H1 (cell line): Measurements from ENCODE around the gene TMEM79. TPM values are rescaled to one million over a fixed set of nuclear protein-coding genes. Genes with fewer than 3 reads are reported as not detected.

Experiments used
- CTCF ChIA-PET: fragments of 300-600 bp; sonication (Branson Sonifier 250); formaldehyde crosslinking; loops from one replicate; lab custom pipeline; 2021; ENCODE audit not compliant: partially characterized antibody; lab: Charles Lee
- POLR2A ChIA-PET: fragments of 300-600 bp; sonication (Branson Sonifier 250); formaldehyde crosslinking; loops from one replicate; lab custom pipeline; 2021; ENCODE audit warnings: inconsistent platforms; ENCODE audit not compliant: partially characterized antibody; lab: Charles Lee
- DNase-seq, 2 experiments: peaks; one replicate each; pipeline versions ENCODE4 v3.0.0 to v3.0.0-alpha.2; 2010 to 2022; ENCODE audit warnings: low spot score in 2 of 2, low read depth in 1 of 2, mixed read lengths in 1 of 2
- FAIRE-seq: peaks from 2 replicates; lab custom pipeline; 2011; peaks lifted over from hg19 to GRCh38; lab: Jason Lieb, UNC
- H2AFZ ChIP-seq: 2 replicates; pipeline ENCODE4 v1.8.1; 2012; ENCODE audit warnings: low read length, inconsistent platforms
- H2AK5ac ChIP-seq: 2 replicates; pipeline ENCODE4 v1.6.1; 2013; ENCODE audit warnings: low read depth, low read length
- H2BK120ac ChIP-seq: replicated peaks from 2 replicates; pipeline ENCODE3; 2013; ENCODE audit warnings: low read depth, low read length, inconsistent platforms
- H2BK12ac ChIP-seq: 2 replicates; pipeline ENCODE4 v1.6.1; 2013; ENCODE audit warnings: low read depth, low read length
- H2BK15ac ChIP-seq: 2 replicates; pipeline ENCODE4 v1.6.1; 2013; ENCODE audit warnings: low read length
- H2BK20ac ChIP-seq: 2 replicates; pipeline ENCODE4 v1.6.1; 2013; ENCODE audit warnings: low read length
- H2BK5ac ChIP-seq: 2 replicates; pipeline ENCODE4 v1.6.1; 2013; ENCODE audit warnings: low read depth, low read length
- H3K14ac ChIP-seq: 2 replicates; pipeline ENCODE4 v1.6.1; 2013; ENCODE audit warnings: inconsistent platforms; ENCODE audit not compliant: insufficient read length
- H3K18ac ChIP-seq: 2 replicates; pipeline ENCODE4 v1.6.1; 2013; ENCODE audit warnings: low read length; ENCODE audit errors: extremely low read depth
- H3K23ac ChIP-seq: 2 replicates; pipeline ENCODE4 v1.6.1; 2013; ENCODE audit warnings: inconsistent platforms; ENCODE audit not compliant: insufficient read length
- H3K23me2 ChIP-seq: 2 replicates; pipeline ENCODE4 v1.6.1; 2013; ENCODE audit warnings: low read depth, low read length
- H3K27ac ChIP-seq: 2 replicates; pipeline ENCODE4 v1.6.1; 2011; ENCODE audit warnings: low read depth, low read length, inconsistent platforms
- H3K27me3 ChIP-seq, 4 experiments: replicated peaks in 1 of 4; 1 replicate in 1 of 4; 2 replicates in 3 of 4; pipeline versions ENCODE4 v1.6.1 to v1.8.1; 2011 to 2013; ENCODE audit warnings: low read length in 3 of 4, mild to moderate bottlenecking in 3 of 4, inconsistent platforms in 2 of 4, mixed read lengths in 2 of 4, moderate library complexity in 1 of 4; ENCODE audit not compliant: control insufficient read depth in 3 of 4, insufficient read depth in 3 of 4; ENCODE audit errors: extremely low read depth in 1 of 4
- H3K36me3 ChIP-seq, 4 experiments: 2 replicates each; pipeline versions ENCODE4 v1.6.1 to v1.8.1; 2011 to 2013; ENCODE audit warnings: mild to moderate bottlenecking in 4 of 4, low read length in 3 of 4, moderate library complexity in 2 of 4, control low read depth in 1 of 4, inconsistent platforms in 1 of 4; ENCODE audit not compliant: insufficient read depth in 4 of 4, control insufficient read depth in 2 of 4
- H3K4ac ChIP-seq: replicated peaks from 2 replicates; pipeline ENCODE3; 2013; ENCODE audit warnings: low read length, low read depth, mixed read lengths, inconsistent platforms; ENCODE audit not compliant: insufficient read length
- H3K4me1 ChIP-seq, 4 experiments: replicated peaks in 1 of 4; 1 replicate in 1 of 4; 2 replicates in 3 of 4; pipeline versions ENCODE4 v1.6.1 to v1.8.1; 2011 to 2013; ENCODE audit warnings: low read length in 3 of 4, inconsistent platforms in 2 of 4, mixed read lengths in 1 of 4; ENCODE audit not compliant: insufficient read depth in 4 of 4, control insufficient read depth in 3 of 4
- H3K4me2 ChIP-seq, 2 experiments: 2 replicates each; pipeline versions ENCODE4 v1.6.1 to v1.8.1; 2011 to 2013; ENCODE audit warnings: low read depth in 2 of 2, low read length in 2 of 2, control low read depth in 1 of 2, inconsistent platforms in 1 of 2, mild to moderate bottlenecking in 1 of 2; ENCODE audit not compliant: insufficient read depth in 1 of 2
- H3K4me3 ChIP-seq, 4 experiments: fragments of 200-600, 300-600 bp in 1 of 4; sonication (generic), shearing (Covaris generic), sonication (Bioruptor Twin) in 1 of 4; 2 replicates each; pipeline versions ENCODE4 v1.5.1 to v1.8.1; 2011 to 2016; ENCODE audit warnings: low read length in 4 of 4, low read depth in 3 of 4, control low read depth in 2 of 4, inconsistent platforms in 2 of 4, mild to moderate bottlenecking in 2 of 4, mixed read lengths in 1 of 4, moderate library complexity in 1 of 4; ENCODE audit not compliant: insufficient read depth in 2 of 4; ENCODE audit errors: extremely low read depth in 1 of 4
- H3K56ac ChIP-seq: replicated peaks from 2 replicates; pipeline ENCODE3; 2013; ENCODE audit warnings: low read depth, mild to moderate bottlenecking, mixed read lengths, low read length, inconsistent platforms; ENCODE audit not compliant: insufficient read length
- H3K79me1 ChIP-seq: 2 replicates; pipeline ENCODE4 v1.6.1; 2013; ENCODE audit warnings: low read depth, low read length, control low read depth
- H3K79me2 ChIP-seq, 2 experiments: 2 replicates each; pipeline versions ENCODE4 v1.6.1 to v1.8.1; 2012 to 2013; ENCODE audit warnings: low read length in 2 of 2, mild to moderate bottlenecking in 2 of 2, inconsistent platforms in 1 of 2; ENCODE audit not compliant: insufficient read depth in 2 of 2, control insufficient read depth in 1 of 2
- H3K9ac ChIP-seq, 4 experiments: replicated peaks in 1 of 4; 1 replicate in 1 of 4; 2 replicates in 3 of 4; pipeline versions ENCODE4 v1.6.1 to v1.8.1; 2011 to 2013; ENCODE audit warnings: low read depth in 3 of 4, low read length in 3 of 4, control low read depth in 2 of 4, mild to moderate bottlenecking in 2 of 4, moderate library complexity in 2 of 4, inconsistent platforms in 1 of 4; ENCODE audit errors: extremely low read depth in 1 of 4
- H3K9me3 ChIP-seq, 2 experiments: 2 replicates each; pipeline versions ENCODE4 v1.6.1 to v1.8.1; 2012 to 2013; ENCODE audit warnings: mild to moderate bottlenecking in 2 of 2, moderate library complexity in 2 of 2, control low read depth in 1 of 2, inconsistent platforms in 1 of 2, low read depth in 1 of 2, low read length in 1 of 2, mixed read lengths in 1 of 2; ENCODE audit not compliant: insufficient read depth in 2 of 2
- H4K20me1 ChIP-seq, 2 experiments: replicated peaks in 1 of 2; 2 replicates each; pipeline versions ENCODE3 to v1.8.1; 2011 to 2013; ENCODE audit warnings: inconsistent platforms in 2 of 2, low read length in 2 of 2, mild to moderate bottlenecking in 1 of 2; ENCODE audit not compliant: insufficient read depth in 2 of 2, control insufficient read depth in 1 of 2
- H4K5ac ChIP-seq: 2 replicates; pipeline ENCODE4 v1.6.1; 2013; ENCODE audit warnings: low read length, low read depth, mixed read lengths, inconsistent platforms; ENCODE audit not compliant: insufficient read length
- H4K8ac ChIP-seq: 2 replicates; pipeline ENCODE4 v1.8.0; 2013; ENCODE audit warnings: mild to moderate bottlenecking, moderate library complexity, low read length, inconsistent platforms; ENCODE audit not compliant: insufficient read depth; ENCODE audit errors: extremely low read depth
- H4K91ac ChIP-seq: replicated peaks from 2 replicates; pipeline ENCODE3; 2013; ENCODE audit warnings: low read length, mixed read lengths, inconsistent platforms; ENCODE audit not compliant: insufficient read length
- CREB1 ChIP-seq: IDR thresholded peaks from 2 replicates; pipeline ENCODE4 v1.6.1; 2012; ENCODE audit warnings: inconsistent platforms
- KDM4A ChIP-seq: IDR thresholded peaks from one replicate; pipeline ENCODE4 v1.7.1; 2012; ENCODE audit warnings: low read depth, mild to moderate bottlenecking, moderate library complexity, low read length, inconsistent platforms; ENCODE audit not compliant: severe bottlenecking
- PHF8 ChIP-seq: fragments of 200-600 bp; sonication (generic); conservative IDR thresholded peaks from 2 replicates; pipeline ENCODE4 v1.7.1; 2012; ENCODE audit warnings: low read depth, mild to moderate bottlenecking, inconsistent platforms, low read length, moderate library complexity
- POLR2AphosphoS5 ChIP-seq: IDR thresholded peaks from 2 replicates; pipeline ENCODE4 v1.6.1; 2011; ENCODE audit warnings: low read depth, low read length
- POU5F1 ChIP-seq: IDR thresholded peaks from 2 replicates; pipeline ENCODE4 v1.6.1; 2011; ENCODE audit warnings: low read depth, mild to moderate bottlenecking, low read length, moderate library complexity
- RFX5 ChIP-seq: IDR thresholded peaks from 2 replicates; pipeline ENCODE4 v1.6.1; 2011; ENCODE audit warnings: low read depth, low read length, improper control_type of control experiment, borderline replicate concordance
- WGBS, 2 experiments: shearing (Covaris generic) in 1 of 2; methylation state at CpG; one replicate each; pipeline versions ENCODE4 v1.1.6 to v1.1.7; 2013 to 2015; ENCODE audit warnings: low lambda C conversion rate in 2 of 2, mixed read lengths in 2 of 2, inconsistent platforms in 1 of 2, low coverage in 1 of 2, missing lambda C conversion rate in 1 of 2; ENCODE audit not compliant: insufficient replicate concordance in 2 of 2, insufficient coverage in 1 of 2, insufficient read length in 1 of 2; ENCODE audit errors: extremely low coverage in 1 of 2, missing lambda C conversion rate in 1 of 2; 5-methylcytosine and 5-hydroxymethylcytosine counted together
- polyA plus RNA-seq, 7 experiments: library from polyadenylated mRNA; depleted of rRNA in 3 of 7; stranded (reverse) in 5 of 7; unstranded in 2 of 7; fragments of >200 nt in 5 of 7; fragments of 200-250 nt in 2 of 7; gene quantifications; 1 replicate in 5 of 7; 2 replicates in 1 of 7; 4 replicates in 1 of 7; pipeline versions ENCODE4 v1.2.1 to v1.2.3, GENCODE V29; 2011 to 2013; ENCODE audit warnings: missing spikeins in 2 of 7, mixed read lengths in 2 of 7
- total RNA-seq: library from RNA; stranded (reverse); fragmentation: NEBNext Ultra II Directional; extraction: Animal tissue kit (Norgen Biotek cat#: 25700); gene quantifications from 2 replicates; pipeline ENCODE4 v1.2.1, GENCODE V29; 2021
- TF ChIP-seq, protein P1 (sequence below): IDR thresholded peaks from 2 replicates; pipeline ENCODE4 v1.6.1; 2011; ENCODE audit warnings: low read length, improper control_type of control experiment
- TF ChIP-seq, protein P2 (sequence below): IDR thresholded peaks from 2 replicates; pipeline ENCODE4 v1.6.1; 2012; ENCODE audit warnings: low read length, inconsistent platforms

The TMEM79 gene
- total and polyA plus RNA-seq, 2 of the 8 experiments (the other 6 are each of a cell fraction or from before 2014, with no cell fraction given) = 2.1 to 2.3 TPM

DNA sequence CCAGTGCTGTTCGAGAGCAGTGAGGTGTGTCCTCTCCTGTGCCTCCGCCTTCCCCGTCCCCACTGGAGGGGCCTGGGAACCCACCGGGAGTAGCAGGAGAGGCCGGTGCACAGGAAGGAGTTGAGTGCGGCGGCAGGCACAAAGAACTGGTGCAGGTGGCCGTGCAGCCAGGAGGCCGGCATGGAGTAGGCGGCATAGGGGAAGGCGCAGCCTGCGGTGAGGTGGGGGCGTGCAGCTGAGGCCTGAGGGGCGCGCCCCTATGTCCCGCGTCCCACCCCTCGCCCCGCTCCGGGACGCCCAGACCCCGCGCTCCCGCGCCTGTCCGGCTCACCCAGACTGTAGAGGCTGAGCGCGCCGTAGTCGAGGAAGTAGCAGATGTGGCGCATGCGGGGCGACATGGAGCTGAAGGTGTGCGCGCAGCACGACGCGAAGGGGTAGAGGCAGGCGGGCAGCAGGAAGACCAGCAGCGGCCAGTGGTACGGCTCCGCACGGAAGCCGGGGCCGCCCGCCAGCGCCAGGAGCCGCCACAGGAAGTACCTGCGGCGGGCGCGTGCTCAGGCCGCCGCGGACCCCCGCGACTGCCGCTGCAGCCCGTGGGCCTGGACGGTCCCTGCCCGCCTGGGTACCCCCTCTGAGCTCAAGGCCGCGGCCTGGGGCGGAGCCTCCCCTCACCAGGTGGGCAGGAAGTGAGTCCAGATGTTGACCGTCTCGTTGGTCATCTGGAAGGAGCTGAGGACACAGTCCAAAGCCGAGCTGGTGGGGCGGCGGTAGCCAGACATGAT, 38.5 kb upstream of the TMEM79 start:
- H4K5ac ChIP-seq = no peak overlapping the region
- peak overlapping the region; percentile 79; the same call in 1 of the 2 replicates for H4K8ac ChIP-seq
- no peak overlapping the region for H2BK120ac ChIP-seq
- ChIA-PET CTCF (interaction anchor here (0.6 to 47.2 kb wide), 11 partner anchors 10 to 114 kb away, joined by 3 to 1265 read pairs (median 5); partner anchors contain the start of genes CCT3, SEMA4A and TSACC), POLR2A (interaction anchor here (1.0 to 11.8 kb wide), 23 partner anchors 11 to 278 kb away, joined by 3 to 102 read pairs (median 4); partner anchors contain the start of genes PMF1, SEMA4A, SLC25A44 and SMG5)
- peaks cover 5 to 17% (median 7%) of the 10 kb centered on the region in 4 experiments; a peak in 7 of 8 replicates for H3K36me3 ChIP-seq
- peak overlapping the region in 3 of 4 experiments; percentile 7 to 40 (median 10); a peak in 5 of 8 replicates for H3K4me3 ChIP-seq
- DNase-seq = peak in 1 of 2 experiments; percentile 54
- 0 out of 2 replicates have a peak overlapping the region, but pooled peaks have one; percentile 39 for H2AK5ac ChIP-seq
- peak overlapping the region; percentile 19 for H3K18ac ChIP-seq
- H3K4me2 ChIP-seq = peak overlapping the region; percentile 30 to 50
- no peaks in the 10 kb centered on the region for H3K79me2 ChIP-seq
- H3K14ac ChIP-seq = no peak overlapping the region
- no peaks in the 10 kb centered on the region for H3K27me3 ChIP-seq
- H2BK5ac ChIP-seq = no peak overlapping the region
- no peaks in the 10 kb centered on the region for H3K23me2 ChIP-seq
- no peak for FAIRE-seq
- no peak overlapping the region for H3K56ac ChIP-seq
- H3K9me3 ChIP-seq = no peaks in the 10 kb centered on the region
- H3K23ac ChIP-seq = no peak overlapping the region
- 61% methylated on average over 50 of the region's 69 CpGs; no CpG with 5 or more reads in 1 of the 2 experiments for WGBS, 2 experiments
- H2BK20ac ChIP-seq = no peak overlapping the region
- no peak overlapping the region for H4K91ac ChIP-seq
- no peak overlapping the region for H2AFZ ChIP-seq
- H4K20me1 ChIP-seq = peaks cover 2 to 11% of the 10 kb centered on the region in 2 experiments
- H2BK15ac ChIP-seq = peak overlapping the region; percentile 53; the same call in 1 of the 2 replicates
- H2BK12ac ChIP-seq = no peak overlapping the region
- no peak overlapping the region for H3K4ac ChIP-seq
- 0 out of 2 replicates have a peak, but pooled peaks cover 2% of the 10 kb centered on the region for H3K79me1 ChIP-seq
- no peak overlapping the region for H3K27ac ChIP-seq
- H3K4me1 ChIP-seq = peaks cover 0 to 16% (median 9%) of the 10 kb centered on the region in 4 experiments
- H3K9ac ChIP-seq = no peak overlapping the region
- TF ChIP-seq POLR2AphosphoS5 = peak; percentile 15
- no peak for TF ChIP-seq POU5F1
- TF ChIP-seq KDM4A = peak; percentile 35
- no peak for TF ChIP-seq RFX5
- TF ChIP-seq PHF8 = no peak
- TF ChIP-seq, protein P1, sequence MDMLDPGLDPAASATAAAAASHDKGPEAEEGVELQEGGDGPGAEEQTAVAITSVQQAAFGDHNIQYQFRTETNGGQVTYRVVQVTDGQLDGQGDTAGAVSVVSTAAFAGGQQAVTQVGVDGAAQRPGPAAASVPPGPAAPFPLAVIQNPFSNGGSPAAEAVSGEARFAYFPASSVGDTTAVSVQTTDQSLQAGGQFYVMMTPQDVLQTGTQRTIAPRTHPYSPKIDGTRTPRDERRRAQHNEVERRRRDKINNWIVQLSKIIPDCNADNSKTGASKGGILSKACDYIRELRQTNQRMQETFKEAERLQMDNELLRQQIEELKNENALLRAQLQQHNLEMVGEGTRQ = no peak
- TF ChIP-seq CREB1 = no peak
- TF ChIP-seq, protein P2, sequence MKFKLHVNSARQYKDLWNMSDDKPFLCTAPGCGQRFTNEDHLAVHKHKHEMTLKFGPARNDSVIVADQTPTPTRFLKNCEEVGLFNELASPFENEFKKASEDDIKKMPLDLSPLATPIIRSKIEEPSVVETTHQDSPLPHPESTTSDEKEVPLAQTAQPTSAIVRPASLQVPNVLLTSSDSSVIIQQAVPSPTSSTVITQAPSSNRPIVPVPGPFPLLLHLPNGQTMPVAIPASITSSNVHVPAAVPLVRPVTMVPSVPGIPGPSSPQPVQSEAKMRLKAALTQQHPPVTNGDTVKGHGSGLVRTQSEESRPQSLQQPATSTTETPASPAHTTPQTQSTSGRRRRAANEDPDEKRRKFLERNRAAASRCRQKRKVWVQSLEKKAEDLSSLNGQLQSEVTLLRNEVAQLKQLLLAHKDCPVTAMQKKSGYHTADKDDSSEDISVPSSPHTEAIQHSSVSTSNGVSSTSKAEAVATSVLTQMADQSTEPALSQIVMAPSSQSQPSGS = no peak
